Germinal center (tissue), 1 donor: Measurements from ENCODE around the gene C3orf22.

Experiments
- DNase-seq: peaks from one replicate; pipeline ENCODE4 v3.0.0; 2012; ENCODE audit warnings: mixed read lengths, low spot score

The C3orf22 gene

GRCh38 chr3:126556637-126557414 lies 1.9 kb downstream of the C3orf22 start:
- no peak for DNase-seq

- no peak for DNase-seq
These were observed 2.7 kb downstream of the C3orf22 start for GRCh38 chr3:126555795-126556636.

- DNase-seq: no peak
These were observed 3.9 kb downstream of the C3orf22 start for GRCh38 chr3:126554560-126555525.

- no peak for DNase-seq
These were observed 5.2 kb downstream of the C3orf22 start for GRCh38 chr3:126553284-126554084.

- no peak for DNase-seq
These were observed 5.9 kb downstream of the C3orf22 start for GRCh38 chr3:126552688-126553283.

GRCh38 chr3:126551839-126552687 lies 6.7 kb downstream of the C3orf22 start:
- DNase-seq: no peak

- DNase-seq: no peak
These were observed 7.5 kb downstream of the C3orf22 start for GRCh38 chr3:126551121-126551838.

GRCh38 chr3:126550488-126551051 lies 8.2 kb downstream of the C3orf22 start:
- no peak for DNase-seq

GRCh38 chr3:126549861-126550487 lies 8.8 kb downstream of the C3orf22 start:
- no peak for DNase-seq

- DNase-seq: no peak
These were observed 9.9 kb downstream of the C3orf22 start for GRCh38 chr3:126548556-126549466.

- no peak for DNase-seq
These were observed 11.0 kb downstream of the C3orf22 start for GRCh38 chr3:126547721-126548120.

GRCh38 chr3:126546549-126547239 lies 12.0 kb downstream of the C3orf22 start:
- no peak for DNase-seq

- no peak for DNase-seq
These were observed 12.7 kb downstream of the C3orf22 start for GRCh38 chr3:126546013-126546412.

GRCh38 chr3:126545544-126545943 lies 13.2 kb downstream of the C3orf22 start:
- no peak for DNase-seq

GRCh38 chr3:126544596-126545281 lies 14.0 kb downstream of the C3orf22 start:
- no peak for DNase-seq

- no peak for DNase-seq
These were observed 15.2 kb downstream of the C3orf22 start for GRCh38 chr3:126543457-126544061.
